ENCODE results near the gene FLII.

FLII gene

GRCh38 chr17:18241229-18241871 is 17.2 kb downstream of the FLII start:
- DNase-seq (ENCODE audit: low spot score), result no peak

DNA sequence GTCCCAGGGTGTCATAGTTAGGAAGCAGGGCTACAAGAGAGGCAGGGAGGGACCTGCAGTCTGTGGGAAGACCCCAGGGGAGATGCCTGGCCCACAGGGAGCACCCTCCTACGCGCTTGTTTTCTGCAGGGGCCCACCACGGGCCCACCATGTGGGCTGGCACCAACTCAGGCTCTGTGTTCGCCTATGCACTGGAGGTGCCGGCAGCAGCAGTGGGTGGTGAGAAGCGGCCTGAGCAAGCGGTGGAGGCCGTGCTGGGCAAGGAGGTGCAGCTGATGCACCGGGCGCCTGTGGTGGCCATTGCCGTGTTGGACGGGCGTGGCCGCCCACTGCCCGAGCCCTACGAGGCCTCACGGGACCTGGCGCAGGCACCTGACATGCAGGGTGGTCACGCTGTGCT is 18.1 kb downstream of the FLII start:
- DNase-seq (ENCODE audit: low spot score), result no peak

DNA sequence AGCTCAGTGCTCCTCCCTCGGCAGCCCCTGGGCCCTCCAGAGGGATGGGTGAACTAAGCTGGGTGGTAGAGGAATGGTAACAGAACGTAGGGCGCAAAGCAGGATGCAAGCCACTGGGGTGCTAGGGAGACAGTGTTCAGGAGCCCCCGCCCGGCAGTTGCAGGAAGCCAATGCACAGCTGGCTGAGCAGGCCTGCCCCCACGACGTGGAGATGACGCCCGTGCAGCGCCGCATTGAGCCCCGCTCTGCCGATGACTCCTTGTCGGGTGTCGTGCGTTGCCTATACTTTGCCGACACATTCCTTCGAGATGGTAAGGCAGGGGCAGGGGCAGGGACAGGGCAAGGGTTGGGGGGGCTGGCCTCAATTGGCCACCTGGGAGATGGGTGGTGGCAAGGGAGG is 20.2 kb downstream of the FLII start:
- no peak for DNase-seq (ENCODE audit: low spot score)

GRCh38 chr17:18237461-18237860 is 21.1 kb downstream of the FLII start:
- DNase-seq (ENCODE audit: low spot score), result no peak

GRCh38 chr17:18236494-18236893 is 22.0 kb downstream of the FLII start:
- DNase-seq (ENCODE audit: low spot score), result no peak

DNA sequence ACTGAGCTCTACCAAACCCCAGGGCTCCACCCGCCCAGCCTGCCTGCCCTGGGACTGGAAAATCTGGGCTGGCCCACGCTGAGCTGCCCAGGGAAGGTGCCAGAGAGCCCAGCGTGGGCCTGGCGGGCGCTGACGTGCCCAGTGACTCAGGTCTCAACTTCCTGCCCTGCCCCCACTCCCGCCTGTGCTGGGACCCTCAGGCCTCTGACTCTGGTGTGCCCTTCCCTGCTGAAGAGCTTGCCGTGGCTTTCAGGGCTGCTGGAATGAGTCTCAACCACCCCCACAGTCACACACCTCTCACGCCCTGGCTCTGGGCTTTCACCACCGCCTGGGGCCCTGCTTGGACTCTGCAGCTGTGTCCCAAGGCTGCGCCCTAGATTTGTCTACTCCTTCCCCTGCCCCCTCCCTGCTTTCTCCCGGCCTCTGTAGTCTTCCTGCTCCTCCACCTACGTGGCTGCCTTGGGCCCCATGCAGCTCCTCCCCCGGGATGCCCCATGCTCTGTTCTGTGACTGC is 22.7 kb downstream of the FLII start:
- peak; percentile 51 for DNase-seq (ENCODE audit: low spot score)

- DNase-seq (ENCODE audit: low spot score), result no peak
These were observed 23.6 kb downstream of the FLII start for GRCh38 chr17:18234853-18235380.

- DNase-seq (ENCODE audit: low spot score), result no peak
These were observed 24.6 kb downstream of the FLII start for GRCh38 chr17:18233803-18234518.

GRCh38 chr17:18231164-18231563 is 27.4 kb downstream of the FLII start:
- DNase-seq (ENCODE audit: low spot score), result no peak

GRCh38 chr17:18230288-18231141 is 28.0 kb downstream of the FLII start:
- no peak for DNase-seq (ENCODE audit: low spot score)

- DNase-seq (ENCODE audit: low spot score), result no peak
These were observed 28.8 kb downstream of the FLII start for GRCh38 chr17:18229771-18230170.

DNA sequence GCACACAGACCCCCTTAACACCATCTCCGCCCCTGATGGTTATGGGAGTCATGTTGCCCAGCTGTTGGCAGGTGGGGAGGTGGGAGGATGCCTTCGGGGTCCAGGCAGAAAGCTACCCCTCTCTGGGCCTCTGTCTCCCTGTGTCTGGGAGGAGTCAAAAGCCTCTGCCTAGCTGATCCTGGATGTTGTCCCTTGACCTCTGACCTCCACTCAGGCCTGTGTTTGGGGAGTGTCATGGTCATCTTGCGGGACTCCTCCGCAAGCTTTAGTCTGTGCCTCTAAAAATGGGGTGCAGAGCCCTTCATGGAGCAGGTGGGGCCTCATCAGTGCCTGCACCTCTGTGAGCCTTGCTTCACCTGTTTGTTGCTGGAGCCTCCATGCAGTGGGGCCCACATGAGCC is 29.3 kb downstream of the FLII start:
- no peak for DNase-seq (ENCODE audit: low spot score)

- no peak for DNase-seq (ENCODE audit: low spot score)
These were observed 30.3 kb downstream of the FLII start for GRCh38 chr17:18228176-18228682.

DNA sequence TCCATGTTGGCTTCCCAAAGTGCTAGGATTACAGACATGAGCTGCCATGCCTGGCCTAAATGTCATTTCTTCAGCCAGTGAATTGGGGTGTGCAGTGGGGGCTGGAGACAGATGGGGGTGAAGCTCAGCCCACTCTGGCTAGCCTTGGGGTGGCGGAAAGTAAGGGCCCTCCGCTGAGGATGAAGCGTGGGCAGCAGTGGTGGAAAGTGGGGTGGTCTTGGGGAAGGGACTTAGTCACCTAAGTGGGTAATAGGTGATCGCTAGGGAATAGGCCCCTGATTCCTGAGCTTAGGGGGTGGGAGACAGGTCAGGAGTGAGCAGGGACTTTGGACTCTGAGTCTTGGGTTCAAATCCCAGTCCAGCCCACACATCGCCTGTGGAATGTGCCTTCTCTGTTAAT is 30.9 kb downstream of the FLII start:
- DNase-seq (ENCODE audit: low spot score), result no peak

DNA sequence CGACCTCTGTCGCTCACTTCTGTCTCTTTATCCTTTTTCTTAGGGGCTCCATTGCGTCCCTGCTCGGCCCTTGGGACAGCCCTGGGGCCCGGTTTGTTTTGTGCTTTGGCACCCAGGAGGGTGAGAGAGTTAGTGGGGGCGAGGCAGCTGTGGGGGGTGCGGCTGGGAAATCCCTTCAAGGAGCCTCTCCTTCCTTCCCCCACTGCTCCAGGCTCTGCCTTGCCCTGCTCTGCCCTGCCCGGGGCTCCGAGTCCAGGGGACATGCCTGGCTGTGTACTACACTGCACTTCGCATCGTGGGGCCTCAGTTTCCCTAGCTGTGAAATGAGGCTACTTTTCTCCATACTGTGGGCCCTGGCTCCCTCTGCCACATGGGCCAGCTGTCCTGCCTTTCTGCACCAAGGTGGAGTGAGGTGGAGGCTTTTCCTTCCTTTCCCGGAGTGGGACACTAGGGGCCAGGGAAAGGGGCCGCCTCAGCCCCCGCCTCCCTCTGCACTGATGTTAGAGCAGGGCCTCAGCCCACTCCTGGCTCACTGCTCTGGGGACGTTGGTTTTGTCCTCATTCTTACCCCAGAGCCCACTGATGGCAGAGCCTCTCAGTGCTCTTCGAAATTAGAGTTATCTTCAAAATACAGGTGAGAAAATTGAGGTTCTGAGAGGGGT is 32.1 kb downstream of the FLII start:
- DNase-seq (ENCODE audit: low spot score), result no peak

DNA sequence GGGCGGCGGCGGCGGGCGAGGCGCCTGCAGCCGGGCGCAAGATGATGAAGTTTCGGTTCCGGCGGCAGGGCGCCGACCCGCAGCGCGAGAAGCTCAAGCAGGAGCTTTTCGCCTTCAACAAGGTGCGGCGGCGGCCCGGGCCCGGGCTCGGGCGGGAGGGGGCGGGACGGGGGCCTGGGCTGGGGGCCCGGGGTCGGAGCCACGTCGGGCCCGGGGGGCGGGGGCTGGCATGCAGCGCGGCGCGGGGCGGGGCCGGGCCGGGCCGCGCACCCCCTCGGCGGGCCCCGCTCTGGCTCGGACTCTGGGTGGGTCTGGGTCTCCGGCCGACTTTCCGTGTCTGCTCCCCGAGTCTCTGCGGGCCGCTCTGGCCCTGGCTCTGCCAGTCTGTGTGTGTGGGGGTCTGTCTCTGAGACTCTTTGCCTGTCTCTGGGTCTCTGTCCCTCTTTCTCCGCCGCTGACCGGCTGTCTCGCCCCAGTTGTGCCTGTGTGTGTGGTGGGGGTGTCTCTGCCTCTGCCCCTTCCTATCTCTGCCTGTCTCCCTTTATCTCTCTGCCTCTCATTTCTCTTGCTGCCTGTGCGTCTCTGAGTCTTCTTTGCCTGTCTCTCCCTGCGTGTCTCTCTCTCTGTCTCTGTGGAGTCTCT is 32.8 kb downstream of the FLII start:
- no peak for DNase-seq (ENCODE audit: low spot score)

DNA sequence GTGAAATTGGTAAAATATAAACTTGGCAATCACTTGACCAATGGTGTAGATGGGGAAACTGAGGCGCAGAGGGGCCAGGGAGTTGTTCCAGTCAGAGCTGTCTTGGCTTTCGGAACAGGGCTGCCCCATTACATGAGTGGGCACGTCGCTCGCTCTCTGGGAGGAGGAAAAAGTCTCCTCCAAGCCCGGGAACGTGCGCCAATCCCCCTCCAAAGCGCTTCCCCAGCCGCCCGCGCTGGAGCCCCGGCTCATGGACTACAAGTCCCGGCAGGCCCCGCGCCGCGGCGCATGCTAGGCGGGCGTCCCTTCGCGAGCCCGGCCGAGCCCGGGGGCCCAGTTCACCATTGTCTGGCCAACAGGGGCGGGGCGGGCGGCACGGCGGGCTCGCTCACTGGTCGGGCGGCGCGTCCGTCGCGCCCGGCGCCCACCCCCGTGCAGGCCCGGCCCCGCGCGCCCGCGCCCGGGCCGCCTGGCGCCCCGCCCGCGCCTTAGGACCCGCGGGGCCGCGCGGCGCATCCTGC is 33.4 kb downstream of the FLII start, which contains the start of gene LLGL1:
Gene LLGL1 (plus strand): TSS at position 515 of the 521 bp plus-strand sequence. CDS start 48 bp downstream, outside the sequence.
- DNase-seq (ENCODE audit: low spot score), result peak; percentile 89

- no peak for DNase-seq (ENCODE audit: low spot score)
These were observed 34.0 kb downstream of the FLII start for GRCh38 chr17:18224387-18225120.

DNA sequence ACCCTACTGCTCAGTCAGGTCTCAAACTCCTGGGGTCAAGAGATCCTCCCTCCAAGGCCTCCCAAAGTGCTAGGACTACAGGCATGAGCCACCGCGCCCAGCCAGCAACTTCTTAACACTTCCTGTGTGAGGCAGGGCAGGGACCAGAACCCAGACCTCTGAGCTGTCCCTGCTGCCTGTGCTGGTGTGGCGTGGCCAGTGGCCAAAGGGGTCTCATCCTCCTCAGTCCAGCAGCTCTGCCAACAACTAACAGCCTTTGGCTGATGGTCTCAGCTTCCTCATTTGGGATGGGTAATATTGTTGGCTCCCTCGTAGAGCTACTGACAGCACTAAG is 34.5 kb downstream of the FLII start:
- no peak for DNase-seq (ENCODE audit: low spot score)

DNA sequence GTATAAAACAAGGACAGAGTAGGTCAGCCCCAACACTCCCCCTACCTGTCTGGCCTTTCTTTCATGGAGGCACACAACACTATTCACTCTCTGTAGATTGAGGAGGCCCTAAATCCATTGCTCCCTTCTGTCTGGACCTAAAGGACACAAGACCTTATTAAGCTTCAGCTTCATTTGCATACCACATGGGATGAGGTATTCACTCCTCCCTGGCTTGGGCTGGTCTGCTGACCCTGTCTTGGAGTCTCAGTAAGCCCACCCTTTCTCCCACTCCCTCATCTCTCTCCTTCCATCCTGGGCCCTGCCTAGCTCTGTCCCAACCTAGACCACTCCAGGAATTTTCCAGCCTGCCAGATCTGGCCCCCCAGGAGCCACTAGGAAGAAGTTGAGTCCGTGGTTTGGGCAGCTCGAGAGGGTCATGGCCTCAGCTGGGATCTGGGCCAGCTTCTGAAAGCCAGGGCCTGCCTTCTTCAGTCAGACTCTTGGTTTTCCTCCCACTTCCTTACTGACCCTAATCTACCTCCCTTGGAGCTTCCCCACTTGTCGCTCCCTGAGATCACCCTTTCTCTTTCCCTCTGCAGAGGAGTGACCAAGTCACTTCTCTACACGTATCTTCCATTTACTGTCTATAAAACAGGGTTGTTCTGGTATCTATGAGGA is 39.7 kb downstream of the FLII start:
- no peak for DNase-seq (ENCODE audit: low spot score)
